Mucosa of descending colon (tissue), 3 donors: ENCODE measurements around the gene MRPL16. TPM values are rescaled to one million over a fixed set of nuclear protein-coding genes. Genes with fewer than 3 reads are reported as not detected.

Experiments used
- ATAC-seq: fragments of 200-7000 bp; cut with Tn5 transposase; one replicate; pipeline ENCODE4 v1.9.1; 2020; ENCODE audit warnings: mild to moderate bottlenecking, moderate library complexity
- DNase-seq, 3 donors: peaks; one replicate each; pipeline ENCODE4 v3.0.0-alpha.2; 2020
- H3K36me3 ChIP-seq: fragments of 200-600 bp; one replicate; pipeline ENCODE4 v1.8.0; 2021; ENCODE audit warnings: low read depth, mild to moderate bottlenecking
- H3K4me1 ChIP-seq: fragments of 200-600 bp; one replicate; pipeline ENCODE4 v1.8.0; 2021; ENCODE audit warnings: low read depth, mild to moderate bottlenecking
- H3K4me3 ChIP-seq: fragments of 200-600 bp; one replicate; pipeline ENCODE4 v1.8.0; 2021; ENCODE audit warnings: mild to moderate bottlenecking
- H3K9me3 ChIP-seq: fragments of 200-600 bp; one replicate; pipeline ENCODE4 v1.8.0; 2021; ENCODE audit warnings: mild to moderate bottlenecking
- intact Hi-C, 2 donors: fragments of 100-400 bp; cut with DNase I in 1 of 2; cut with micrococcal nuclease in 1 of 2; formaldehyde crosslinking; loops; one replicate each; pipeline versions ENCODE4 v1.11.0 to v1.11.1; 2022; cut with DNase I, micrococcal nuclease
- total RNA-seq, 3 donors: library from RNA; stranded (reverse); fragmentation: NEBNext Ultra II Directional in 2 of 3; extraction: Animal tissue kit (Norgen Biotek cat#: 25700) in 2 of 3; gene quantifications; one replicate each; pipeline versions ENCODE4 v1.2.1 to v1.2.4, GENCODE V29; 2021 to 2023
- TF ChIP-seq, protein P1 (sequence below): fragments of 200-600 bp; IDR thresholded peaks from one replicate; pipeline ENCODE4 v1.8.0; 2022; ENCODE audit warnings: antibody characterized with exemption, mild to moderate bottlenecking
- donor health status: DM: no; HTN: no; CAD: no; lungs with moderate emphysema.
- donor health status: DM: no; HTN: no; CAD: no.
- donor health status: DM: no; HTN: yes; CAD: no.

The MRPL16 gene
- total RNA-seq, 3 donors from 2014 or later: 38.8 to 54.3 (median 51.5) TPM

DNA sequence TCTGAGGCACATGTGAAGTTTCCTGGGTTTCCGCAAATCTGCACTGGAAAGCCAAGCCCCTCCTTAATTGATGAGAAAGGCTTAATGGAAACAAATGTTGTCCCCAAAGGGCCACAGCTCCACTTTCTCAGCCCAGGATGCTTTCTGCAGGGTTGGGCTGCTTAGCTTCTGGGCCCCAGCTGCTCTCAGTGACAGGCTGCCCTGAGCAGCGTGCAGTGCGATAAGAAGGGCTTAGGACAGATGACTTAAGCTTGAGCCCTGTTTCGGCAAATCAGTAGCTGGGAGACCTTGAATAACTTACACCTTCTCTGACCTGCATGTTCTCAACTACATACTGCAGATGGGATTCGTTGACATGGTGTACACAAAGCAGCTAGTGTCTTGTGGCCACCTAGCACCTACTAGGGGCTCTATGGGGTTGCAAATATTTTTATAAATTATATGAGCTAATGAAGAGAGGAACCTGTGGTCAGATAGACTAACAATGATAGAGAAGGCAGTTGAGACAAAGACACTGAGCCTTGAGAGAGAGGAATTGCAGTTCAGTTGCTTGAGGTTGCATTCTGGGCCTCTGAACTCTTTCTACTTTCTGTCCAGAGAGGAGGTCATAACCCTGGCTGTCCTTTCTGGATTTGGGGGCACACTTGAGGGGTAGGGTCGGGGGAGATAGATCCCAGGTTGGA lies 43.9 kb downstream of the MRPL16 start:
- H3K36me3 ChIP-seq: no peaks in the 10 kb centered on the region
- peaks cover 28% of the 10 kb centered on the region for H3K4me1 ChIP-seq
- TF ChIP-seq, protein P1, sequence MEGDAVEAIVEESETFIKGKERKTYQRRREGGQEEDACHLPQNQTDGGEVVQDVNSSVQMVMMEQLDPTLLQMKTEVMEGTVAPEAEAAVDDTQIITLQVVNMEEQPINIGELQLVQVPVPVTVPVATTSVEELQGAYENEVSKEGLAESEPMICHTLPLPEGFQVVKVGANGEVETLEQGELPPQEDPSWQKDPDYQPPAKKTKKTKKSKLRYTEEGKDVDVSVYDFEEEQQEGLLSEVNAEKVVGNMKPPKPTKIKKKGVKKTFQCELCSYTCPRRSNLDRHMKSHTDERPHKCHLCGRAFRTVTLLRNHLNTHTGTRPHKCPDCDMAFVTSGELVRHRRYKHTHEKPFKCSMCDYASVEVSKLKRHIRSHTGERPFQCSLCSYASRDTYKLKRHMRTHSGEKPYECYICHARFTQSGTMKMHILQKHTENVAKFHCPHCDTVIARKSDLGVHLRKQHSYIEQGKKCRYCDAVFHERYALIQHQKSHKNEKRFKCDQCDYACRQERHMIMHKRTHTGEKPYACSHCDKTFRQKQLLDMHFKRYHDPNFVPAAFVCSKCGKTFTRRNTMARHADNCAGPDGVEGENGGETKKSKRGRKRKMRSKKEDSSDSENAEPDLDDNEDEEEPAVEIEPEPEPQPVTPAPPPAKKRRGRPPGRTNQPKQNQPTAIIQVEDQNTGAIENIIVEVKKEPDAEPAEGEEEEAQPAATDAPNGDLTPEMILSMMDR: no peak
- DNase-seq (no peak), ATAC-seq (no peak)
- H3K4me3 ChIP-seq: no peak overlapping the region
- intact Hi-C loops: no loop called here
- H3K9me3 ChIP-seq: no peaks in the 10 kb centered on the region

DNA sequence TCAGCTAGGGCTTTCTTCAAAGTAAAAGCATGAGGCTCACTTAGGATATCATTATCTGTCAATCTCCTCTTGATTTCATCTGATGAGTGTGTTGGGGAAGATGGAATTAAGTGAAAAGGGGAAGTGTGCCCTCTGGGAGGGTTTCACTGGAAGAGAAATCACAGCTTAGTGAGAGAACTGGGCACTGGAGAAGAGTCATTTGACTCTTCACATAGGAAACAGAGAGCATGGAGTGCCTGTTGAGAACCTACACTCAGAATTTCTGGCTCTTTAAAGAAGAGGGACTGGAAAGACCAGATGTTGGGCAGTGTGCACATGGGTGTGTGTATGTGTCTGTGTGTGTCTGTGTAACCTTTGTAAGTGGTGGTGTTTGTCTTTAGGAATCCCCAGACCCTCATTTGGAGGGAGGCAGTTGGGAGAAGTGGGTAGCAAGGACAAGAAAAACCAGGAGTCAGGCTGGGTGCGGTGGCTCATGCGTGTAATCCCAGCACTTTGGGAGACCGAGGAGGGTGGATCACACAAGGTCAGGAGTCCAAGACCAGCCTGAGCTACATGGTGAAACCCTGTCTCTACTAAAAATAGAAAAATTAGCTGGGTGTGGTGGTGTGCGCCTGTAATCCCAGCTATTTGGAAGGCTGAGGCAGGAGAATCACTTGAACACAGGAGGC lies 45.4 kb downstream of the MRPL16 start:
- Histone ChIP-seq H3K4me1 (peaks cover 32% of the 10 kb centered on the region), H3K9me3 (no peaks in the 10 kb centered on the region), H3K36me3 (no peaks in the 10 kb centered on the region), H3K4me3 (no peak overlapping the region)
- TF ChIP-seq, protein P1: no peak
- ATAC-seq (peak; percentile 61), DNase-seq (peak in 2 of 3 donors; percentile 47 to 56)
- intact Hi-C loops: no loop called here

GRCh38 chr11:59761993-59762392 lies 48.6 kb downstream of the MRPL16 start:
- Histone ChIP-seq H3K4me3 (no peak overlapping the region), H3K36me3 (no peaks in the 10 kb centered on the region), H3K9me3 (no peaks in the 10 kb centered on the region), H3K4me1 (peaks cover 32% of the 10 kb centered on the region)
- intact Hi-C loops: no loop called here
- TF ChIP-seq, protein P1: no peak
- DNase-seq: no peak
- peak; percentile 47 for ATAC-seq

- no peak for ATAC-seq
- H3K36me3 ChIP-seq: no peaks in the 10 kb centered on the region
- intact Hi-C loops: no loop called here
- DNase-seq: no peak
- peaks cover 31% of the 10 kb centered on the region for H3K4me1 ChIP-seq
- TF ChIP-seq, protein P1: no peak
- no peak overlapping the region for H3K4me3 ChIP-seq
- H3K9me3 ChIP-seq: no peaks in the 10 kb centered on the region
Observed at GRCh38 chr11:59760771-59761170, 49.8 kb downstream of the MRPL16 start.

- no peaks in the 10 kb centered on the region for H3K9me3 ChIP-seq
- DNase-seq: no peak
- H3K4me3 ChIP-seq: no peak overlapping the region
- TF ChIP-seq, protein P1: no peak
- intact Hi-C loops: loop anchor here in 1 of 2 donors (5.0 kb wide), 1 partner anchor 42 kb away; no protein-coding TSS in a partner anchor
- no peaks in the 10 kb centered on the region for H3K36me3 ChIP-seq
- peaks cover 22% of the 10 kb centered on the region for H3K4me1 ChIP-seq
- no peak for ATAC-seq
Observed at GRCh38 chr11:59759900-59760299, 50.7 kb downstream of the MRPL16 start.
